MM.1S (cell line): Measurements from ENCODE around the gene BBS1.

Experiments
- DNase-seq: peaks from one replicate; pipeline ENCODE4 v3.0.0-alpha.2; 2015
- H2AFZ ChIP-seq: fragments of 300-600 bp; sonication (generic); 2 replicates; pipeline ENCODE4 v1.6.0; 2016; ENCODE audit warnings: antibody characterized with exemption, low read length
- H3F3A ChIP-seq: fragments of 300-600 bp; sonication (generic); 2 replicates; pipeline ENCODE4 v1.6.1; 2016; ENCODE audit warnings: mild to moderate bottlenecking, antibody characterized with exemption, low read length, moderate library complexity, mixed read lengths; ENCODE audit not compliant: insufficient read depth
- H3K27ac ChIP-seq: fragments of 300-600 bp; sonication (generic); 2 replicates; pipeline ENCODE4 v1.5.1; 2016; ENCODE audit warnings: mild to moderate bottlenecking, low read length
- H3K27me3 ChIP-seq: fragments of 300-600 bp; sonication (generic); replicated peaks from 2 replicates; pipeline ENCODE4 v1.6.0; 2016; ENCODE audit warnings: low read length; ENCODE audit not compliant: insufficient read depth
- H3K36me3 ChIP-seq: fragments of 300-600 bp; sonication (generic); replicated peaks from 2 replicates; pipeline ENCODE4 v1.6.1; 2016; ENCODE audit warnings: mild to moderate bottlenecking, low read length, mixed read lengths; ENCODE audit not compliant: insufficient read depth
- H3K4me1 ChIP-seq: fragments of 300-600 bp; sonication (generic); 2 replicates; pipeline ENCODE4 v1.6.1; 2016; ENCODE audit warnings: low read length, mixed read lengths
- H3K4me2 ChIP-seq: fragments of 300-600 bp; sonication (generic); 2 replicates; pipeline ENCODE4 v1.6.0; 2016; ENCODE audit warnings: low read depth, low read length
- H3K4me3 ChIP-seq: fragments of 300-600 bp; sonication (generic); 2 replicates; pipeline ENCODE4 v1.5.1; 2016; ENCODE audit warnings: low read length, mixed read lengths
- H3K79me2 ChIP-seq: fragments of 300-600 bp; sonication (generic); 2 replicates; pipeline ENCODE4 v1.6.1; 2016; ENCODE audit warnings: mixed run types, low read length, mixed read lengths
- H3K9ac ChIP-seq: fragments of 300-600 bp; sonication (generic); 2 replicates; pipeline ENCODE4 v1.6.1; 2016; ENCODE audit warnings: low read length, mixed read lengths
- H3K9me2 ChIP-seq: fragments of 300-600 bp; sonication (generic); replicated peaks from 2 replicates; pipeline ENCODE4 v1.6.1; 2016; ENCODE audit warnings: mild to moderate bottlenecking, low read length, mixed read lengths; ENCODE audit not compliant: insufficient read depth
- H3K9me3 ChIP-seq: fragments of 300-600 bp; sonication (generic); replicated peaks from 2 replicates; pipeline ENCODE4 v1.6.1; 2016; ENCODE audit warnings: mild to moderate bottlenecking, low read length, mixed read lengths; ENCODE audit not compliant: insufficient read depth
- H4K20me1 ChIP-seq: fragments of 300-600 bp; sonication (generic); 2 replicates; pipeline ENCODE4 v1.6.1; 2016; ENCODE audit warnings: mild to moderate bottlenecking, low read length, moderate library complexity, mixed read lengths; ENCODE audit not compliant: insufficient read depth
- CTCF ChIP-seq: fragments of 300-600 bp; sonication (generic); IDR thresholded peaks from 2 replicates; pipeline ENCODE4 v1.5.1; 2016; ENCODE audit warnings: antibody characterized with exemption, low read length, mixed read lengths
- EZH2 ChIP-seq: fragments of 300-600 bp; sonication (generic); optimal IDR thresholded peaks from 2 replicates; pipeline ENCODE3; 2017; ENCODE audit warnings: low read depth, mild to moderate bottlenecking, antibody characterized with exemption, low read length, mixed read lengths
- EZH2phosphoT487 ChIP-seq: fragments of 300-600 bp; sonication (generic); IDR thresholded peaks from 2 replicates; pipeline ENCODE4 v1.6.1; 2018; ENCODE audit warnings: antibody characterized with exemption, low read length

The BBS1 gene

GRCh38 chr11:66477263-66478201 lies 32.9 kb upstream of the BBS1 start:
- Histone ChIP-seq H4K20me1 (0 out of 2 replicates have a peak, but pooled peaks cover 3% of the 10 kb centered on the region), H3K9me2 (no peaks in the 10 kb centered on the region), H3K4me1 (no peaks in the 10 kb centered on the region), H3K9ac (no peak overlapping the region), H3K27ac (no peak overlapping the region), H3K36me3 (no peaks in the 10 kb centered on the region), H3K9me3 (no peaks in the 10 kb centered on the region), H3F3A (no peaks in the 10 kb centered on the region), H2AFZ (no peak overlapping the region), H3K4me2 (no peak overlapping the region), H3K27me3 (no peaks in the 10 kb centered on the region), H3K79me2 (peaks cover 30% of the 10 kb centered on the region), H3K4me3 (no peak overlapping the region)
- TF ChIP-seq CTCF (no peak), EZH2 (no peak), EZH2phosphoT487 (no peak)
- DNase-seq: no peak

GRCh38 chr11:66478729-66479393 lies 31.6 kb upstream of the BBS1 start:
- Histone ChIP-seq H2AFZ (peak overlapping the region; percentile 81; the same call in 1 of the 2 replicates), H3K27ac (peak overlapping the region; percentile 69; the same call in 1 of the 2 replicates), H3K4me3 (peak overlapping the region; percentile 99), H3K36me3 (no peaks in the 10 kb centered on the region), H3K4me1 (no peaks in the 10 kb centered on the region), H3K9ac (peak overlapping the region; percentile 99), H3K27me3 (no peaks in the 10 kb centered on the region), H3K4me2 (peak overlapping the region; percentile 86), H3K9me2 (no peaks in the 10 kb centered on the region), H4K20me1 (0 out of 2 replicates have a peak, but pooled peaks cover 3% of the 10 kb centered on the region), H3K79me2 (peaks cover 30% of the 10 kb centered on the region), H3F3A (no peaks in the 10 kb centered on the region), H3K9me3 (no peaks in the 10 kb centered on the region)
- TF ChIP-seq CTCF (peak; percentile 95), EZH2 (no peak), EZH2phosphoT487 (no peak)
- DNase-seq: peak; percentile 30

- Histone ChIP-seq H3K27ac (peak overlapping the region; percentile 69), H3K4me1 (no peaks in the 10 kb centered on the region), H3K9me2 (no peaks in the 10 kb centered on the region), H2AFZ (peak overlapping the region; percentile 81), H3K9me3 (no peaks in the 10 kb centered on the region), H3K9ac (peak overlapping the region; percentile 99), H3K79me2 (peaks cover 30% of the 10 kb centered on the region), H3K4me3 (peak overlapping the region; percentile 99), H4K20me1 (0 out of 2 replicates have a peak, but pooled peaks cover 3% of the 10 kb centered on the region), H3K27me3 (no peaks in the 10 kb centered on the region), H3F3A (no peaks in the 10 kb centered on the region), H3K4me2 (peak overlapping the region; percentile 86), H3K36me3 (no peaks in the 10 kb centered on the region)
- DNase-seq: peak; percentile 31
- TF ChIP-seq CTCF: no peak
- TF ChIP-seq EZH2: no peak
- TF ChIP-seq EZH2phosphoT487: no peak
These were observed 30.9 kb upstream of the BBS1 start for GRCh38 chr11:66479394-66480116.
